Right ventricle myocardium inferior (tissue), 1 donor: ENCODE data around the gene TTBK1. TPM values are rescaled to one million over a fixed set of nuclear protein-coding genes. Genes with fewer than 3 reads are reported as not detected.

Experiments used
- ATAC-seq: fragments of 200-7000 bp; cut with Tn5 transposase; one replicate; pipeline ENCODE4 v1.9.1; 2020; ENCODE audit warnings: mild to moderate bottlenecking, moderate library complexity
- DNase-seq: peaks from one replicate; pipeline ENCODE4 v3.0.0; 2021; ENCODE audit errors: missing footprints
- intact Hi-C: fragments of 100-400 bp; cut with DNase I; formaldehyde crosslinking; loops from one replicate; pipeline ENCODE4 v1.11.0; 2022
- long read RNA-seq: library from polyadenylated mRNA; unstranded; transcript quantifications from one replicate; pipeline ENCODE4 v2.0.0, GENCODE V29; 2021
- total RNA-seq: library from RNA; stranded (reverse); fragmentation: NEBNext Ultra II Directional; extraction: Animal tissue kit (Norgen Biotek cat#: 25700); gene quantifications from one replicate; pipeline ENCODE4 v1.2.1, GENCODE V29; 2021
- donor health status: DM: no; HTN: yes; CAD: no; lungs with severe emphysema.

Gene TTBK1
- 0.19 TPM for total RNA-seq
- long read RNA-seq, partial matches to known transcripts = 0 of 1 reads
- long read RNA-seq, other reads (novel, unspliced or antisense) = 1 of 1 reads

GRCh38 chr6:43242908-43243663, at the start of gene TTBK1:
Gene TTBK1 (plus strand): TSS chr6:43243481. CDS start chr6:43246661, 3,180 bp downstream.
- intact Hi-C loops = no loop called here
- ATAC-seq (no peak), DNase-seq (no peak)

GRCh38 chr6:43193929-43194328, 49.4 kb upstream of the TTBK1 start:
- no peak for DNase-seq
- intact Hi-C loops = no loop called here
- no peak for ATAC-seq

GRCh38 chr6:43196337-43196736, 46.9 kb upstream of the TTBK1 start:
- intact Hi-C loops = no loop called here
- no peak for DNase-seq
- peak; percentile 16 for ATAC-seq

GRCh38 chr6:43199912-43200311, 43.4 kb upstream of the TTBK1 start:
- DNase-seq = no peak
- intact Hi-C loops = no loop called here
- no peak for ATAC-seq

GRCh38 chr6:43200541-43200940, 42.7 kb upstream of the TTBK1 start:
- ATAC-seq = no peak
- no peak for DNase-seq
- intact Hi-C loops = no loop called here

GRCh38 chr6:43202451-43202850, 40.8 kb upstream of the TTBK1 start:
- ATAC-seq (no peak), DNase-seq (no peak)
- intact Hi-C loops = no loop called here

- ATAC-seq = no peak
- DNase-seq = no peak
- intact Hi-C loops = no loop called here
Measured at GRCh38 chr6:43203029-43203717, 40.1 kb upstream of the TTBK1 start.

- DNase-seq = no peak
- ATAC-seq = no peak
- intact Hi-C loops = no loop called here
Measured at GRCh38 chr6:43203718-43204095, 39.6 kb upstream of the TTBK1 start.

- intact Hi-C loops = no loop called here
- no peak for DNase-seq
- no peak for ATAC-seq
Measured at GRCh38 chr6:43204271-43205105, 38.8 kb upstream of the TTBK1 start.

GRCh38 chr6:43205849-43206248, 37.4 kb upstream of the TTBK1 start:
- no peak for DNase-seq
- no peak for ATAC-seq
- intact Hi-C loops = no loop called here

- ATAC-seq = no peak
Measured at GRCh38 chr6:43207286-43207685, 36.0 kb upstream of the TTBK1 start.

GRCh38 chr6:43211955-43212354, 31.3 kb upstream of the TTBK1 start:
- no peak for DNase-seq
- intact Hi-C loops = no loop called here
- ATAC-seq = no peak

More at GRCh38 chr6:43207286-43207685, 36.0 kb upstream of the TTBK1 start:
- intact Hi-C loops = no loop called here
- DNase-seq = no peak

GRCh38 chr6:43213431-43213830, 29.9 kb upstream of the TTBK1 start:
- ATAC-seq = no peak
- DNase-seq = no peak
- intact Hi-C loops = no loop called here

GRCh38 chr6:43215066-43215465, 28.2 kb upstream of the TTBK1 start:
- intact Hi-C loops = no loop called here
- DNase-seq = no peak
- ATAC-seq = no peak

GRCh38 chr6:43216200-43216599, 27.1 kb upstream of the TTBK1 start:
- no peak for ATAC-seq
- intact Hi-C loops = no loop called here

GRCh38 chr6:43217351-43217750, 25.9 kb upstream of the TTBK1 start:
- ATAC-seq = no peak
- intact Hi-C loops = no loop called here
- no peak for DNase-seq

More at GRCh38 chr6:43216200-43216599, 27.1 kb upstream of the TTBK1 start:
- DNase-seq = no peak

- no peak for DNase-seq
- intact Hi-C loops = no loop called here
- no peak for ATAC-seq
Measured at GRCh38 chr6:43219119-43219518, 24.2 kb upstream of the TTBK1 start.

GRCh38 chr6:43219814-43220213, 23.5 kb upstream of the TTBK1 start:
- ATAC-seq (no peak), DNase-seq (no peak)
- intact Hi-C loops = no loop called here

GRCh38 chr6:43220439-43220951, 22.8 kb upstream of the TTBK1 start:
- no peak for ATAC-seq
- DNase-seq = no peak
- intact Hi-C loops = no loop called here
